SH-SY5Y (cell line): Measurements from ENCODE around the gene KRT12.

ENCODE experiments used
- GATA2 ChIP-seq: IDR thresholded peaks from 2 replicates; pipeline ENCODE4 v1.6.1; 2011; ENCODE audit warnings: mild to moderate bottlenecking, low read depth, low read length
- GATA3 ChIP-seq: IDR thresholded peaks from 2 replicates; pipeline ENCODE4 v1.6.1; 2011; ENCODE audit warnings: low read depth, mild to moderate bottlenecking, low read length, moderate library complexity

DNA sequence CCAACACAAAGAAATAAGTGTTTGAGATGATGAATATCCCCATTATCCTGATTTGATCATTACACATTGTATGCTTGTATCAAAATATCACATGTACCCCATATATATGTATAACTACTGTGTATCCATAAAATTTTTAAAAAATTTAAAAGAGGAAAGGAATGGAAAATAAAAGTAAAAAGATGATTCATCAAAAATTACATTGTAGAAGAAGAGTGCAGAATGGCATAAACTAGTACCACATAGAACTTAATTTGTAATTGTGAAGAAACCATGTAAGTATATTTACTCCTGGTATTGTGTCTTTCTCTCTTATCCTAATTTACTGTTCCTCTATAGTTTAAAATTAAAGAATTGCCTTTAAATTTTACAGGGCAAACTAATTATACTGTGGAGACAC lies 33.1 kb downstream of the KRT12 start:
- no peak for TF ChIP-seq GATA3
- TF ChIP-seq GATA2, result no peak
